Mucosa of descending colon (tissue), 3 donors: ENCODE results near the gene RBPJ. TPM values are rescaled to one million over a fixed set of nuclear protein-coding genes. Genes with fewer than 3 reads are reported as not detected.

ENCODE experiments used
- ATAC-seq: fragments of 200-7000 bp; cut with Tn5 transposase; one replicate; pipeline ENCODE4 v1.9.1; 2020; ENCODE audit warnings: mild to moderate bottlenecking, moderate library complexity
- DNase-seq, 3 donors: peaks; one replicate each; pipeline ENCODE4 v3.0.0-alpha.2; 2020
- H3K36me3 ChIP-seq: fragments of 200-600 bp; one replicate; pipeline ENCODE4 v1.8.0; 2021; ENCODE audit warnings: low read depth, mild to moderate bottlenecking
- H3K4me1 ChIP-seq: fragments of 200-600 bp; one replicate; pipeline ENCODE4 v1.8.0; 2021; ENCODE audit warnings: low read depth, mild to moderate bottlenecking
- H3K4me3 ChIP-seq: fragments of 200-600 bp; one replicate; pipeline ENCODE4 v1.8.0; 2021; ENCODE audit warnings: mild to moderate bottlenecking
- H3K9me3 ChIP-seq: fragments of 200-600 bp; one replicate; pipeline ENCODE4 v1.8.0; 2021; ENCODE audit warnings: mild to moderate bottlenecking
- intact Hi-C, 2 donors: fragments of 100-400 bp; cut with DNase I in 1 of 2; cut with micrococcal nuclease in 1 of 2; formaldehyde crosslinking; loops; one replicate each; pipeline versions ENCODE4 v1.11.0 to v1.11.1; 2022; cut with DNase I, micrococcal nuclease
- total RNA-seq, 3 donors: library from RNA; stranded (reverse); fragmentation: NEBNext Ultra II Directional in 2 of 3; extraction: Animal tissue kit (Norgen Biotek cat#: 25700) in 2 of 3; gene quantifications; one replicate each; pipeline versions ENCODE4 v1.2.1 to v1.2.4, GENCODE V29; 2021 to 2023
- TF ChIP-seq, protein P1 (sequence below): fragments of 200-600 bp; IDR thresholded peaks from one replicate; pipeline ENCODE4 v1.8.0; 2022; ENCODE audit warnings: antibody characterized with exemption, mild to moderate bottlenecking
- donor health status: DM: no; HTN: no; CAD: no; lungs with moderate emphysema.
- donor health status: DM: no; HTN: no; CAD: no.
- donor health status: DM: no; HTN: yes; CAD: no.

RBPJ gene
- total RNA-seq, 3 donors from 2014 or later: 50.4 to 133 (median 52.0) TPM

DNA sequence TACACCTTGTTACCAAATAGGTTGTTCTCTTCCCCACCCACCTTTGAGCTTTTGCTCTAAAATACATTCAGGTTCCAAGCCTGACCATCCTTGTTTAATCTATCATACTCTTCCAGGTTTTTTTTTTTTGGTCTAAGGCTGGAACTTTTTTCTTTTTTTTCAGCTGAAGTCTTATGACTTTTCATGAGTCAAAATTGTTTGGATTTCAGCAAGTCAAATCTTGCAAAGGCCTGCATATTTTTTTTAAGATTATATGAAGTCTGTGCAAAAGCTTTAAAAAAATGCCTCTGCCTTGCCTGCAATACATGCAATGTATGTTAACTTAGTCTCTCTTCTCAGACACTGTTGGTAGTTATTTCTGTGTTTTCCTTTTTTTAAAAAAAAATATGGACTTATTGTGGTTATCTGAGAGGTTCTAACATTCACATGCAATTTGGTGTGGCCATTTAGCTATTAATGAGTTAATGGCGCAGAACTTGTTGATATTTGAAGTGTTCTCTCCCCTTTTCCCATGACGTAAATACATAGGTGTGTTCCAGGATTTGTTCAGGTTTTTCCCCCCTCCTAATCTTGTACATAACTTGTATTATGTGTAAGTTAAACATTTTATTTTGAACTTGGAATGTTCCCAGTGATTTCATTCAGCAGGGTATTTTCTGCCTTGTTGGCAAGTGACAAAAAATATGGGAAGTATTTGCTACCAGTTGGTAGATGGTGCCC lies 110.8 kb downstream of the RBPJ start:
- no peaks in the 10 kb centered on the region for H3K36me3 ChIP-seq

GRCh38 chr4:26432419-26432818 lies 111.6 kb downstream of the RBPJ start:
- ATAC-seq (no peak), DNase-seq (no peak)
- intact Hi-C loops: no loop called here
- Histone ChIP-seq H3K4me3 (no peak overlapping the region), H3K4me1 (no peaks in the 10 kb centered on the region), H3K9me3 (no peaks in the 10 kb centered on the region), H3K36me3 (no peaks in the 10 kb centered on the region)
- TF ChIP-seq, protein P1, sequence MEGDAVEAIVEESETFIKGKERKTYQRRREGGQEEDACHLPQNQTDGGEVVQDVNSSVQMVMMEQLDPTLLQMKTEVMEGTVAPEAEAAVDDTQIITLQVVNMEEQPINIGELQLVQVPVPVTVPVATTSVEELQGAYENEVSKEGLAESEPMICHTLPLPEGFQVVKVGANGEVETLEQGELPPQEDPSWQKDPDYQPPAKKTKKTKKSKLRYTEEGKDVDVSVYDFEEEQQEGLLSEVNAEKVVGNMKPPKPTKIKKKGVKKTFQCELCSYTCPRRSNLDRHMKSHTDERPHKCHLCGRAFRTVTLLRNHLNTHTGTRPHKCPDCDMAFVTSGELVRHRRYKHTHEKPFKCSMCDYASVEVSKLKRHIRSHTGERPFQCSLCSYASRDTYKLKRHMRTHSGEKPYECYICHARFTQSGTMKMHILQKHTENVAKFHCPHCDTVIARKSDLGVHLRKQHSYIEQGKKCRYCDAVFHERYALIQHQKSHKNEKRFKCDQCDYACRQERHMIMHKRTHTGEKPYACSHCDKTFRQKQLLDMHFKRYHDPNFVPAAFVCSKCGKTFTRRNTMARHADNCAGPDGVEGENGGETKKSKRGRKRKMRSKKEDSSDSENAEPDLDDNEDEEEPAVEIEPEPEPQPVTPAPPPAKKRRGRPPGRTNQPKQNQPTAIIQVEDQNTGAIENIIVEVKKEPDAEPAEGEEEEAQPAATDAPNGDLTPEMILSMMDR: no peak

More for the DNA sequence above, 110.8 kb downstream of the RBPJ start:
- intact Hi-C loops: no loop called here
- no peak overlapping the region for H3K4me3 ChIP-seq
- H3K4me1 ChIP-seq: no peaks in the 10 kb centered on the region
- no peak for DNase-seq
- TF ChIP-seq, protein P1: no peak
- H3K9me3 ChIP-seq: no peaks in the 10 kb centered on the region
- no peak for ATAC-seq

GRCh38 chr4:26433556-26433955 lies 112.7 kb downstream of the RBPJ start:
- no peaks in the 10 kb centered on the region for H3K4me1 ChIP-seq
- no peaks in the 10 kb centered on the region for H3K36me3 ChIP-seq
- no peak overlapping the region for H3K4me3 ChIP-seq
- no peak for ATAC-seq
- no peaks in the 10 kb centered on the region for H3K9me3 ChIP-seq
- DNase-seq: no peak
- TF ChIP-seq, protein P1: no peak
- intact Hi-C loops: no loop called here

DNA sequence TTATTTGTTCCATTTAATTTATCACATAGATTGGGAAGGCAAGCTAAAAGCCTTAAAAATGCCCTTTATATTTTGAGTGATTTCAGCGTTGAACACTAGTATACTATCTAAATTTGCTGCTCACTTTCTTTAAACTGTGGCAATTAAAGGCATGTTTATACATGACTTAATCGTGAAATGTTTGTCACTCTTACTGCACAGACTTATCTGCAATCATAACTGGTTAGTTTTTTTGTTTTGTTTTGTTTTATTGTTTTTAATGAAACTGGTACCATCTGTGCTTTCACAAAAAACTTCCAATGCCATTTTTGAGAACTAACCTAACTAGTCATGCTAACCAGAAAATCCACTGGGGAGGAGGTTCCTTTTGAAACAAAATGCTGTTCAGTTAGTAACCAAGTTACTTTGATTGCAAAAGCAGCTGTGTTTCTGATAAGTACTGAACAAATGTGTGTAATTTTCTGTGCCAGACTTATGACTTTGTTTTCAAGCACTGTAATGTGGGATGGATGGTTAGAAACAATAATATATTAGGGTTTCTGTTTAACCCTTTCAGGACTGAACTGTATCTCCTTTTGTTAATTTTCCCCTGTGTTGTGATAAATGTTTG lies 113.3 kb downstream of the RBPJ start:
- Histone ChIP-seq H3K36me3 (no peaks in the 10 kb centered on the region), H3K4me3 (no peak overlapping the region), H3K9me3 (no peaks in the 10 kb centered on the region), H3K4me1 (no peaks in the 10 kb centered on the region)
- intact Hi-C loops: no loop called here
- TF ChIP-seq, protein P1: no peak
- DNase-seq (no peak), ATAC-seq (no peak)

DNA sequence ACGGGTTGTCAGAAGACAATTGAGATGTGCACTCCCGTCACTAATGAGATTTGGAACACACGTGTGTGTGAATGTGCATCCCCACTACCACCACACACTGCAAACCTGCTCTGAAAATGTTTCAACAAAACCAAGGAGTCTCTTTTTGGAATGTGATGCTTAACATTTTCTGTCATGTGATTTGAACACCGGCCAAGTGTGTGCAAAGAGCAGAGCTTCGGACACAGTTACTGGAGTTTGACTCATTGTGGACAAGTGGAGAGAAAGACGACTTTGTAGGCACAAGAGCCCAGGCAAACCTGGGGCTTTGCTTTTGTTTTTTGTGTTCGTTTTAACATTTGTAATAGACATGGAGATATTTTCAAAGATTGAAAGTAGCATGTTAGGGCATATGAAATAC lies 120.3 kb downstream of the RBPJ start:
- Histone ChIP-seq H3K36me3 (no peaks in the 10 kb centered on the region), H3K4me3 (no peak overlapping the region), H3K4me1 (peaks cover 2% of the 10 kb centered on the region), H3K9me3 (no peaks in the 10 kb centered on the region)
- DNase-seq (no peak), ATAC-seq (no peak)
- intact Hi-C loops: no loop called here
- TF ChIP-seq, protein P1: no peak
